Activated B cell treated with CpG ODN at 0.5 μM for 24 hours (primary cell): ENCODE measurements around the gene ANP32A. TPM values are rescaled to one million over a fixed set of nuclear protein-coding genes. Genes with fewer than 3 reads are reported as not detected.

Experiments used
- ATAC-seq: fragments of 200-7000 bp; cut with Tn5 transposase; one replicate; pipeline ENCODE4 v1.10.0; 2021; ENCODE audit warnings: low read depth, mild to moderate bottlenecking, moderate library complexity
- CTCF ChIA-PET: fragments of 350-600 bp; sonication (Branson Sonifier 250); formaldehyde crosslinking; loops from one replicate; lab custom pipeline; 2021; ENCODE audit warnings: antibody characterized with exemption; lab: Charles Lee
- POLR2A ChIA-PET: fragments of 350-600 bp; sonication (Branson Sonifier 250); formaldehyde crosslinking; loops from one replicate; lab custom pipeline; 2021; ENCODE audit warnings: antibody characterized with exemption; lab: Charles Lee
- DNase-seq: peaks from one replicate; pipeline ENCODE4 v3.0.0; 2022
- H3K27ac Mint-ChIP-seq: one replicate; pipeline ENCODE4 v1.8.0; 2020; ENCODE audit warnings: mixed read lengths
- H3K27me3 Mint-ChIP-seq: one replicate; pipeline ENCODE4 v1.8.0; 2021; ENCODE audit warnings: mixed read lengths
- H3K36me3 Mint-ChIP-seq: one replicate; pipeline ENCODE4 v1.8.0; 2021; ENCODE audit warnings: low read depth, mixed read lengths
- H3K4me1 Mint-ChIP-seq: one replicate; pipeline ENCODE4 v1.8.0; 2021; ENCODE audit warnings: mixed read lengths
- H3K4me3 Mint-ChIP-seq: one replicate; pipeline ENCODE4 v1.8.0; 2020; ENCODE audit warnings: mild to moderate bottlenecking, mixed read lengths
- H3K9me3 Mint-ChIP-seq: one replicate; pipeline ENCODE4 v1.8.0; 2020; ENCODE audit warnings: mixed read lengths
- CTCF ChIP-seq: fragments of 200-600 bp; IDR thresholded peaks from one replicate; pipeline ENCODE4 v1.8.0; 2022; ENCODE audit warnings: antibody characterized with exemption, mild to moderate bottlenecking
- intact Hi-C: fragments of 100-400 bp; cut with micrococcal nuclease; formaldehyde crosslinking; loops from one replicate; pipeline ENCODE4 v1.15.1; 2024
- total RNA-seq: library from RNA; stranded (reverse); gene quantifications from 2 replicates; pipeline ENCODE4 v1.2.3, GENCODE V29; 2022

ANP32A gene
- total RNA-seq, 1 donor from 2014 or later: 199 TPM

GRCh38 chr15:68774120-68774519 is 46.6 kb downstream of the ANP32A start:
- Mint-ChIP-seq H3K27me3 (no peaks in the 10 kb centered on the region), H3K4me1 (no peaks in the 10 kb centered on the region), H3K4me3 (no peak overlapping the region), H3K36me3 (peaks cover 15% of the 10 kb centered on the region), H3K9me3 (no peaks in the 10 kb centered on the region), H3K27ac (no peak overlapping the region)
- DNase-seq (no peak), ATAC-seq (no peak)
- TF ChIP-seq CTCF: no peak
- intact Hi-C loops: no loop called here
- CTCF ChIA-PET: interaction anchor here (0.6 kb wide), 1 partner anchor 111 kb away, joined by 3 read pairs; no protein-coding TSS in a partner anchor
- POLR2A ChIA-PET: no interaction called here

- no peaks in the 10 kb centered on the region for H3K9me3 Mint-ChIP-seq
- CTCF ChIA-PET: no interaction called here
- no peaks in the 10 kb centered on the region for H3K27me3 Mint-ChIP-seq
- intact Hi-C loops: no loop called here
- DNase-seq (no peak), ATAC-seq (no peak)
- H3K36me3 Mint-ChIP-seq: peaks cover 5% of the 10 kb centered on the region
- H3K4me3 Mint-ChIP-seq: no peak overlapping the region
- H3K27ac Mint-ChIP-seq: no peak overlapping the region
- H3K4me1 Mint-ChIP-seq: no peaks in the 10 kb centered on the region
- no peak for TF ChIP-seq CTCF
- POLR2A ChIA-PET: no interaction called here
Measured at GRCh38 chr15:68773036-68773435, 47.7 kb downstream of the ANP32A start.

GRCh38 chr15:68770216-68770615 is 50.5 kb downstream of the ANP32A start:
- CTCF ChIA-PET: no interaction called here
- intact Hi-C loops: no loop called here
- POLR2A ChIA-PET: no interaction called here

GRCh38 chr15:68769702-68770101 is 51.0 kb downstream of the ANP32A start:
- POLR2A ChIA-PET: no interaction called here
- no peak overlapping the region for H3K27ac Mint-ChIP-seq

More at GRCh38 chr15:68770216-68770615, 50.5 kb downstream of the ANP32A start:
- Mint-ChIP-seq H3K4me3 (no peak overlapping the region), H3K27ac (no peak overlapping the region), H3K27me3 (no peaks in the 10 kb centered on the region), H3K4me1 (no peaks in the 10 kb centered on the region), H3K9me3 (no peaks in the 10 kb centered on the region), H3K36me3 (no peaks in the 10 kb centered on the region)
- ATAC-seq: no peak
- no peak for DNase-seq
- no peak for TF ChIP-seq CTCF

GRCh38 chr15:68768321-68768720 is 52.4 kb downstream of the ANP32A start:
- intact Hi-C loops: no loop called here
- POLR2A ChIA-PET: no interaction called here
- no peak overlapping the region for H3K4me3 Mint-ChIP-seq
- CTCF ChIA-PET: no interaction called here
- DNase-seq (no peak), ATAC-seq (no peak)
- no peaks in the 10 kb centered on the region for H3K36me3 Mint-ChIP-seq
- no peak overlapping the region for H3K27ac Mint-ChIP-seq
- H3K27me3 Mint-ChIP-seq: peaks cover 3% of the 10 kb centered on the region
- H3K4me1 Mint-ChIP-seq: no peaks in the 10 kb centered on the region
- H3K9me3 Mint-ChIP-seq: no peaks in the 10 kb centered on the region
- no peak for TF ChIP-seq CTCF

More at GRCh38 chr15:68769702-68770101, 51.0 kb downstream of the ANP32A start:
- Mint-ChIP-seq H3K4me3 (no peak overlapping the region), H3K36me3 (no peaks in the 10 kb centered on the region), H3K27me3 (no peaks in the 10 kb centered on the region), H3K9me3 (no peaks in the 10 kb centered on the region), H3K4me1 (no peaks in the 10 kb centered on the region)
- intact Hi-C loops: no loop called here
- ATAC-seq (no peak), DNase-seq (no peak)
- TF ChIP-seq CTCF: no peak
- CTCF ChIA-PET: no interaction called here
